NCI-H748 (cell line): Measurements from ENCODE around the gene LOXHD1.

Experiments
- DNase-seq: peaks from one replicate; lab custom pipeline; 2025; ENCODE audit not compliant: unreplicated experiment; lab: John Stamatoyannopoulos, UW

Gene LOXHD1

GRCh38 chr18:46575851-46576250 lies 81.2 kb downstream of the LOXHD1 start:
- DNase-seq: no peak

GRCh38 chr18:46574743-46575115 lies 82.3 kb downstream of the LOXHD1 start:
- DNase-seq: no peak

GRCh38 chr18:46574000-46574742 lies 82.8 kb downstream of the LOXHD1 start:
- no peak for DNase-seq

GRCh38 chr18:46573156-46573555 lies 83.9 kb downstream of the LOXHD1 start:
- DNase-seq: no peak

GRCh38 chr18:46571756-46572155 lies 85.3 kb downstream of the LOXHD1 start:
- peak; percentile 10 for DNase-seq

GRCh38 chr18:46570666-46571065 lies 86.4 kb downstream of the LOXHD1 start:
- no peak for DNase-seq

GRCh38 chr18:46570134-46570533 lies 86.9 kb downstream of the LOXHD1 start:
- DNase-seq: no peak

- DNase-seq: no peak
Observed at GRCh38 chr18:46569211-46569610, 87.8 kb downstream of the LOXHD1 start.

GRCh38 chr18:46567196-46567595 lies 89.8 kb downstream of the LOXHD1 start:
- DNase-seq: no peak

GRCh38 chr18:46566111-46566510 lies 90.9 kb downstream of the LOXHD1 start:
- no peak for DNase-seq

GRCh38 chr18:46565256-46565655 lies 91.8 kb downstream of the LOXHD1 start:
- no peak for DNase-seq

GRCh38 chr18:46563317-46563716 lies 93.7 kb downstream of the LOXHD1 start:
- DNase-seq: peak; percentile 19

- no peak for DNase-seq
Observed at GRCh38 chr18:46562674-46563192, 94.3 kb downstream of the LOXHD1 start.

- DNase-seq: no peak
Observed at GRCh38 chr18:46560671-46561045, 96.4 kb downstream of the LOXHD1 start.

GRCh38 chr18:46559946-46560670 lies 96.9 kb downstream of the LOXHD1 start:
- no peak for DNase-seq

- no peak for DNase-seq
Observed at GRCh38 chr18:46559296-46559695, 97.7 kb downstream of the LOXHD1 start.

- DNase-seq: no peak
Observed at GRCh38 chr18:46556590-46557206, 100.3 kb downstream of the LOXHD1 start.

GRCh38 chr18:46555724-46556123 lies 101.3 kb downstream of the LOXHD1 start:
- DNase-seq: peak; percentile 16

GRCh38 chr18:46555213-46555612 lies 101.8 kb downstream of the LOXHD1 start:
- no peak for DNase-seq

- DNase-seq: no peak
Observed at GRCh38 chr18:46554406-46555080, 102.5 kb downstream of the LOXHD1 start.

- no peak for DNase-seq
Observed at GRCh38 chr18:46550609-46551008, 106.4 kb downstream of the LOXHD1 start.
